ENCODE measurements around the gene ULK4.
"Not testable (repeated sequence)": the region's sequence is repeated elsewhere in the genome, so short reads cannot be mapped to it uniquely, and the experiment has no call there.

ULK4 gene

DNA sequence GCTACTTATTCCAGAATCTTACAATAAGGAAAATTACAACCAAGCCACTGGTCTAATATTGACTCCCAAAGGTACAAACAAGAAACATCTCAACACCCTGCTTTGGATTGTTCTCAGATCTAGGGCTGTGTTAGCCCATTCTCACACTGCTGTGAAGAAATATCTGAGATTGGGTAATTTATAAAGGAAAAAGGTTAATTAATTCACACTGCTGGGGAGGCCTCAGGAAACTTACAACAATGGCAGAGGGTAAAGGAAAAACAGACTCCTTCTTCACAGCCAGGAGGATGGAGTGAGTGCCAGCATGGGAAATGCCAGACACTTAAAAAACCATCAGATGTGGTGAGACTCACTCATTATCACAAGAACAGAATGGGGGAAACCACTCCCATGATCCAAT is 208.3 kb downstream of the ULK4 start:
- DNase-seq (ENCODE audit: low read depth in 1 of 2, low spot score in 1 of 2), result no peak
- in situ Hi-C loops (cut with HindIII; ENCODE audit: low pct_unique_long_range_greater_than_20kb, low sequenced_read_pairs), result no loop called here
- no peak for TF ChIP-seq JUND (IDR thresholded peaks at IDR 0.05; ENCODE audit: low read depth)

DNA sequence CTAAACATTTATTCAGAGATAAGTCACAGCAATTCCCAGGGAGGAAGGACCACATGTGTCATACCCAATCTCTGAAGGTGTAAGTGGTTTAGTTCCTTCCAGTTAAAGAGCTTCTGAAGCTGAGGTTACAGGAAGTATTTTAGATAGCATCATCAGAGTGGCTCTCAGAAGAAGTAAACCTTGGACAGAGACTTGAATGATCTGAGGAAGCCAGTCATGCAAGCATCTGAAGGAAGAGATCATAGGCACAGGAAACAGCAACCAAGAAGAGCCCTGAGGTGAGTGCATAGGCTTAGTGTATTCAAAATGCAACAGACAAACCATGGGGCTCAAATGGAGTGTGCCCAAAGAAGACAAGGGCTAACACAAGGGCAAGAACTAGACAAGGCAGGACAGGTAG is 210.3 kb downstream of the ULK4 start:
- in situ Hi-C loops (cut with HindIII; ENCODE audit: low pct_unique_long_range_greater_than_20kb, low sequenced_read_pairs), result no loop called here
- no peak for DNase-seq (ENCODE audit: low read depth in 1 of 2, low spot score in 1 of 2)
- no peak for TF ChIP-seq JUND (IDR thresholded peaks at IDR 0.05; ENCODE audit: low read depth)

DNA sequence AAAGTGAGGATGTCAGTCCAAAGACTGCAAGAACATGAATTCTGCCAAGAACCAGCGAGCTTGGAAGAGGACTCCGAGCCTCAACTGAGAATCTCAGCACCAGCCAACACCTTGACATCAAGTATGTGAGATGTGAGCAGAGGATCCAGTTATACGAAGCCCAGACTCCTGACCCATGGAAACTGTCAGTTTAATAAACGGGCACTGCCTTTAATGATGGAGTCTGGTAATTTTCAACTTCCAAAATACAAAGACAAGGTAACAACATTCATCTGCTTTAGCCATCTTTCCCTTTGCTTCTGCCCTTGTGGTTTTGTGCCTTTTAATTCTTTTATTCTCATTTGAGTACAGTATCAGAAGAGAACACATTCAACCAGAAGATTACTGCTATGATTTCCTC is 211.9 kb downstream of the ULK4 start:
- TF ChIP-seq JUND (IDR thresholded peaks at IDR 0.05; ENCODE audit: low read depth), result no peak
- in situ Hi-C loops (cut with HindIII; ENCODE audit: low pct_unique_long_range_greater_than_20kb, low sequenced_read_pairs), result no loop called here
- DNase-seq (ENCODE audit: low read depth in 1 of 2, low spot score in 1 of 2), result no peak

DNA sequence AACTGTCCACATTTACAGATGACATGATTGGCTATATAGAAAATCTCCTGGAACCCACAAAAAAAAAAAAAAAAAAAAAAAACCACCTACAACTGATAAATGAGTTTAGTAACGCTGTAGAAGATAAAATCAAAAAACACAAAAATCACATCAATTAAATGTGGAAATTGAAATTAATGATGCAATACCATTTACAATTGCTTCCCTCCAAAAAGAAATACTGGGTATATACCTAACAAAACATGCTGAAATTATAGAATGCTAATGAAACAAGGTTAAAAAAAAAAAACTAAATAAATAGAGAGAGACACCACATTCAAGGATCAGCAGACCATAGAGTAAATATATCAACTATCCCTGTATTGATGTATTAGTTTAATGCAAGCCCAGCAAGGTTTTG is 215.7 kb downstream of the ULK4 start:
- in situ Hi-C loops (cut with HindIII; ENCODE audit: low pct_unique_long_range_greater_than_20kb, low sequenced_read_pairs), result no loop called here
- DNase-seq (ENCODE audit: low read depth in 1 of 2, low spot score in 1 of 2), result no peak
- TF ChIP-seq JUND (IDR thresholded peaks at IDR 0.05; ENCODE audit: low read depth), result no peak

DNA sequence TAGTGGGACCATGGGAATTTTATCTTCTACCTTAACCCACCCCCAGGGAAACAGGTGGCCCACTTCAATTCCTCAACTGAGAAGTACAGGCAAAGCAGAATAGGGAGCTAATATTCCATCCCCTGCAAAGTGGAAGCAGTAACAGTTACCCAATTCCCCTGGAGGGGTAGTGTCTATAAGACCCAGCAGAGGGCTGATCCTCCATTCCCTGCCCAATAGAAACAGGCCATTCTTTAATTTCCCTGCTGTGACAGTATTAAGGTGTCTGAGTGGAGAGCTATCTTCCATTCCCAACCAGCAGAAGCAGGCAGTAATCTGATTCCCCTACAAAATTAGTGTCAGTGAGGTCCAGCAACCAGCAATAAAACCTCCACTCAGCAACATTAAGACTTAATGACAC is 219.8 kb downstream of the ULK4 start:
- in situ Hi-C loops (cut with HindIII; ENCODE audit: low pct_unique_long_range_greater_than_20kb, low sequenced_read_pairs), result no loop called here
- no peak for DNase-seq (ENCODE audit: low read depth in 1 of 2, low spot score in 1 of 2)
- no peak for TF ChIP-seq JUND (IDR thresholded peaks at IDR 0.05; ENCODE audit: low read depth)

DNA sequence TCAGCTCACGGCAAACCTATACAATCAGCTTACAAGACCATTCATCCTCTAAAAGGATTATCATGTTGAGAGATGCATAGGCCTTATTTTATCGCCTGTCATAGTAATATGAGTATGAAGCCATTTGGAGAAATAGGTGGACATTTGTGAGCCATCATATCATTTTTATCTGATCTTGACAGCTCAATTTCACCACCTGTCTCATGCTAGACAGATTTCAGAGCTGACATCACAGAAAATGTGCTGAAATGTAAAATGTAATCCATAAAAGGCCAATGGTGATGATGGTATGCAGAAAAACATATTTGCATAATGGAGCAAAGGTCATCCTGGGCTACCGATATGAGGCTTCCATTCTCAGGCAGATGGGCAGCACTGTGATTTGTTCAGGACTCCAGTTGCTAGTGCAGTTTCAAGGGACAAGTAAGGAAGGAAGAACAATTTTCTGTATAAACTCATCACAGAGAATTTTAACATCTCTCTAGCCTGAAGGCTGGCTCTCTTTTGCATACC is 221.5 kb downstream of the ULK4 start:
- DNase-seq (ENCODE audit: low read depth in 1 of 2, low spot score in 1 of 2), result no peak
- no peak for TF ChIP-seq JUND (IDR thresholded peaks at IDR 0.05; ENCODE audit: low read depth)
- in situ Hi-C loops (cut with HindIII; ENCODE audit: low pct_unique_long_range_greater_than_20kb, low sequenced_read_pairs), result no loop called here

DNA sequence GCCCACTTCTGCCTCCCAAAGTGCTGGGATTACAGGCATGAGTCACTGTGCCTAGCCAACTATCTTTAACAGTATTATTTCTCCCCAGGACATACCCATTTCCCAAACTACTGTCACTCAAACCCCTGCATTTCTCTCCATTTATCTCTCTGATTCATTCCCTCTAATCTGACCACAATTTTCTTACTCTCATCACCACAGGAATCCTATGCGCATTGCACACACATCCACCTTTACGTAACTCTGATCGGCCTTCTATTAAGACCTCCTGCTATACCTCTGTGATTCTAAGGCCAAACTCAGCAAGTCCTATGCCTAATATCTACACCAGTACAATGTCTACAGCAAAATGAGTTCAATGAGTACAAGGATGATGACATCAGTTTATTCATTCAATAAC is 235.0 kb downstream of the ULK4 start:
- no peak for DNase-seq (ENCODE audit: low read depth in 1 of 2, low spot score in 1 of 2)
- in situ Hi-C loops (cut with HindIII; ENCODE audit: low pct_unique_long_range_greater_than_20kb, low sequenced_read_pairs), result no loop called here
- TF ChIP-seq JUND (IDR thresholded peaks at IDR 0.05; ENCODE audit: low read depth), result no peak

DNA sequence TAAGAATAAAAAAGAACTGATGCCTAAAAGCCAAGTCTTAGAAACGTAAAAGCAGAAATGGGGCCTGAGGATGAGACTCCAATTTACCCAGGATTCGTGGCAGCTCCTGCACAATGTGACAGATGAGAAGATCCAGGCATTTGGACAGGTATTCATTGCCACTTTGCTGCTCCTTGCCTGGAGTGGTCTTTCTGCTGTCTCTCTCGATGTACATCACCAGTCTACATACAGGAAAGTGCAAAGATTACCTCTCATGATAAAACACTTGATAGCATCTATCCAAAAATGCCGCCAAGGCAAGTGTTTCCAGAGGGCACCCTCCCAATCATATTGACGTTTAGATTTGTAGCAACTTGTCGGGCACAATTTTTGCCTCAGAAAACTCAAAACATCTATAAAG is 244.3 kb downstream of the ULK4 start:
- in situ Hi-C loops (cut with HindIII; ENCODE audit: low pct_unique_long_range_greater_than_20kb, low sequenced_read_pairs), result no loop called here

DNA sequence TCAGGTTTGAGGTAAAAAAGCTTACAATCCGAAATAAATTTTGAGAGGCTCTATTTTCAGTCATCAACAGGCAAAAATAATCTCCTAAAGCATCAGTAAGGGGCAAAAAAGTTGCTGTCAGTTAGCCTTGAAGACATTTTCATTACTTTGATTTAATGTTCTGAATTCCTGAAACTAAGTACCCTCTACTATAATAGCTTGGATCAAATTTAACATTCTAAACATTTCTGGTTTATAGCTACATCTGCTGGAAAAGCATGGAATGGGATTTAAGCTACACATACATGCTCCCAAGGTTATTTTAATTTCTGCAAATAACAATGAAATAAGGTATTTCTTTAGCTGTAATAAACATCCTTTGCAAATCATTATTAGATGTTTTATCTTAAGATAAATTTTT is 245.4 kb downstream of the ULK4 start:
- in situ Hi-C loops (cut with HindIII; ENCODE audit: low pct_unique_long_range_greater_than_20kb, low sequenced_read_pairs), result no loop called here
- no peak for TF ChIP-seq JUND (IDR thresholded peaks at IDR 0.05; ENCODE audit: low read depth)
- no peak for DNase-seq (ENCODE audit: low read depth in 1 of 2, low spot score in 1 of 2)

More for the DNA sequence above, 244.3 kb downstream of the ULK4 start:
- TF ChIP-seq JUND (IDR thresholded peaks at IDR 0.05; ENCODE audit: low read depth), result no peak
- DNase-seq (ENCODE audit: low read depth in 1 of 2, low spot score in 1 of 2), result no peak

DNA sequence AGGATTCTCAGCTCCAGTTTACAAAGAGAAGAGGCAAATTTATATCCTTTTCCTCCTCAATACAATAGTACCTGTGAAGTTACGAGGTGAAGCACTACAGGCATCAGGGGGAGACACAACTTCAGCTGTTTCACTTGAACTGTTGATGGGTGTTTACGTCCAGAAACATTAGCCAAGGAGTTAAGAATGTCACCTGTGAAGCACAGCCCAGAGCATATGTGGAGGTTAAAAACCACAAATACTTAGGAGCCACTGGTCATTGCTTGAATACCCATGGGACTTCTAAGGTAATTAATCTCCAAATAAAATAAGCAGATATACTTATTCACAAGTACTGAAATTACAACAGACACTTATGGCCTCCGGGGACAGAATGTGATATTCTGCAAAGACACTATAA is 246.5 kb downstream of the ULK4 start:
- peak in 1 of 2 experiments; percentile 23 for DNase-seq (ENCODE audit: low read depth in 1 of 2, low spot score in 1 of 2)
- in situ Hi-C loops (cut with HindIII; ENCODE audit: low pct_unique_long_range_greater_than_20kb, low sequenced_read_pairs), result no loop called here
- TF ChIP-seq JUND (IDR thresholded peaks at IDR 0.05; ENCODE audit: low read depth), result no peak

DNA sequence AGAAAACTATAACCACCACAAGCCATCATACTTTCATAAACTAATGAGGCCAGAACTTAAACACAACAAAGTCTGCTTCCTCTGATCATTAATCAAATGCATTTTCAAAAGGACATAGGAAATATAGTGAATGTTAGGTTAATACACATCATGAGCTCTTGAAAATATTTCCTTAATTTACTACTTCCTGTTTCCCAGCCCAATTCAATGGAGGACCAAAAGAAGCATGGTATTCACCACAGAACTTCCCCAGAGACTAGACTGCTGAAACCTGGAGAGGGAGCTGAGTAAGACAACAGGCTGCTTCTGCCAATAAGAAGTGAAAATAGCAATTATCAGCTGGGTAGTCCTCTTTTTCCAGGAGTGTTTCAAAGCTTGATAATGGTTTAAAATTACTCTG is 250.3 kb downstream of the ULK4 start:
- no peak for DNase-seq (ENCODE audit: low read depth in 1 of 2, low spot score in 1 of 2)
- in situ Hi-C loops (cut with HindIII; ENCODE audit: low pct_unique_long_range_greater_than_20kb, low sequenced_read_pairs), result no loop called here
- no peak for TF ChIP-seq JUND (IDR thresholded peaks at IDR 0.05; ENCODE audit: low read depth)

DNA sequence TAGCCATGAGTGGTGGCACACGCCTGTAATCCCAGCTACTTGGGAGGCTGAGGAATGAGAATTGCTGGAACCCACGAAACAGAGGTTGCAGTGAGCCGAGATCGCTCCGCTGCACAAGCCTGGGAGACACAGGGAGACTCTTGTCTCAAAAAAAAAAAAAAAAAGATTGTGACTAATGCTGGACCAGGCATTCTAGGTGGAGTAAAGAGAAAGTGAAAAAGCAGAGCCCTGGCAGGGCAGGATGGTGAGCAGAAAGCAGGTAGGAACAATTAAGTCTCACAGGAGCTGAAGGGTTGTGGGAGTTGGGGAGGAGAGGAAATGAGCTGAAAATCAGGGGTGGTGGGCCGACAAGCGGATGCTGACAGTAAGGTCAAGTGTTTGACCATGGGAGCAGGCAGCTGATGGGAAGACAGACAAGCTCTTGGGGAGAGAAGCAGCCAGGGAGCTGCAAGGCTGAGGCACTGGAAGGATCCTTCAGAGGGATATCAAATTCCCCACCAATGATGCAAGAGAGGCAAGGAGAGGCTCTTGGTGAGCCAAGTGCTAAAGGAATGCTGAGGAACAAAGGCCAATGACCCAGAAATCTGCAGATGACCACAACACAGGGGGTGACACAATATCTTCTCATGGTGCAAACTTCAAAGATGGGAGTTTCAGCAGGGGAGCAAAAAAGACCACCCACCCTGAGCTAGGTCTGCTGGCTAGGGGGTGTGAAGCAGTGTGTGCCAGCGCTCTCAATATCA is 251.1 kb downstream of the ULK4 start:
- no peak for TF ChIP-seq JUND (IDR thresholded peaks at IDR 0.05; ENCODE audit: low read depth)
- in situ Hi-C loops (cut with HindIII; ENCODE audit: low pct_unique_long_range_greater_than_20kb, low sequenced_read_pairs), result no loop called here
- no peak for DNase-seq (ENCODE audit: low read depth in 1 of 2, low spot score in 1 of 2)

DNA sequence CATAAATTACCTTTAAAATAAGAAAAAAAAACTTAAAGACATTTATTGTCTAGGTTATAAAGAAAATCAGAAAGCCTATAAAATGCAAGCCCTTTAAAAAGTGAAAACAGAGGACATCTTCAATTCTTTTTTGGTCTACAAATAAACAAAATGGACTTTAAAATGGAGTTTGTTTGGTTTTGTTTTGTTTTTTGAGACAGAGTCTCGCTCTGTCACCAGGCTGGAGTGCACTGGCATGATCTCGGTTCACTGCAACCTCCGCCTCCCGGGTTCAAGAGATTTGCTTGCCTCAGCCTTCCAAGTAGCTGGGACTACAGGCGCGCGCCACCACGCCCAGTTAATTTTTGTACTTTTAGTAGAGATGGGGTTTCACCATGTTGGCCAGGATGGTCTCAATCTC is 252.7 kb downstream of the ULK4 start:
- in situ Hi-C loops (cut with HindIII; ENCODE audit: low pct_unique_long_range_greater_than_20kb, low sequenced_read_pairs); DNase-seq (ENCODE audit: low read depth in 1 of 2, low spot score in 1 of 2): not testable (repeated sequence)

DNA sequence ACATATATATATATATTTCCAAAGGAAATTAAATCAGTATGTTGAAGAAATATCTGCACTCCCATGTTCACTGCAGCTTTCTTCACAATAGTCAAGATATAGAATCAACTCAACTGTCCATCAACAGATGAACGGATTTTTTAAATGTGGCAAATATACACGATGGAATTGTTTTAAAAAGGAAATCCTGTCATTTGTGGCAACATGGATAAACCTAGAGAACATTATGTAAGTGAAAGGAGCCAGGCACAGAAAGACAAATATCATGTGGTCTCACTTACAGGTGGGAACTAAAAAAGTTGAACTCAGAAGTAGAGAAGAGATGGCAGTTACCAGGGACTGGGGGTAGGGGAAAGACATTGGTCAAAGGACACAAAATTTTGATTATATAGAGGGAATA is 253.7 kb downstream of the ULK4 start:
- no peak for DNase-seq (ENCODE audit: low read depth in 1 of 2, low spot score in 1 of 2)
- in situ Hi-C loops (cut with HindIII; ENCODE audit: low pct_unique_long_range_greater_than_20kb, low sequenced_read_pairs), result no loop called here
- TF ChIP-seq JUND (IDR thresholded peaks at IDR 0.05; ENCODE audit: low read depth), result no peak

Data from T47D (cell line).